Inferior parietal cortex (tissue), 1 donor: ENCODE data around the gene CENPF.

Experiments used
- DNase-seq: peaks from one replicate; pipeline ENCODE4 v3.0.0-alpha.2; 2016; ENCODE audit errors: extremely low spot score

CENPF gene

DNA sequence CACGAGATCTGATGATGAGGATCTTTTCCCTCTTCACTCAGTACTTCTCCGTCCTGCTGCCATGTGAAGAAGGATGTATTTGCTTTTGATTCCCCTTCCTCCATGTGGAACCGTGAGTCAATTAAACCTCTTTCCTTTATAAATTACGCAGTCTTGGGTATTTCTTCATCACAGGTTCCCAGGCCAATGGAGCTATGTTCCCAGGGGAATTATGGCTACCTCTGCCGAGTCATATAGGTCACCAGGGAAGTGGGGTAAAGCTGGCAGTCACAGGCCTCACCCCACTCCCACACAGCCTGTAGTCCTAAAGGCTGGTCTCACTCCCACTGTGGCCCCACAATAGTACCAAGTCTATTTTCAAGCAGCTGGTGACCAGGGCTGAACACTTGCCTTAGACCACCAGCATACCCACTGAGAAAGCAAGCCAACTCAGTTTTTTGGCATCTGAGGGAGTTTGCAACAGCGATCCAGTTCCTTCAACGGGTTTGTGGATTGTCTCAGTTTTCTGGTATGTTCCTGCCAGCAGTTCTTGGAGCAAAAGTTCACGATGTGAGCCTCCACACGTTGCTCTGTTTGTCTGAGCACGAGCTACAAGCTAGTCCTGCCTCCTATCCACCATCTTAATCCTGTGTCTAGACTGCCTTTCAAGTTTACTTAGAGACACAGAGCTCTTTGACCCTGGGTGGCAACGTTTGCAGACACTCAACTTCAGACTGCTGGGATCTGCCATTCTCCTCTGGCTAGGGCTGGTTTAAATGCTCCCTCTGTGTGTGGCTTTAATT is 104.5 kb downstream of the CENPF start:
- no peak for DNase-seq

GRCh38 chr1:214708321-214708955 is 105.4 kb downstream of the CENPF start:
- DNase-seq, result no peak

GRCh38 chr1:214709241-214709640 is 106.2 kb downstream of the CENPF start:
- no peak for DNase-seq

DNA sequence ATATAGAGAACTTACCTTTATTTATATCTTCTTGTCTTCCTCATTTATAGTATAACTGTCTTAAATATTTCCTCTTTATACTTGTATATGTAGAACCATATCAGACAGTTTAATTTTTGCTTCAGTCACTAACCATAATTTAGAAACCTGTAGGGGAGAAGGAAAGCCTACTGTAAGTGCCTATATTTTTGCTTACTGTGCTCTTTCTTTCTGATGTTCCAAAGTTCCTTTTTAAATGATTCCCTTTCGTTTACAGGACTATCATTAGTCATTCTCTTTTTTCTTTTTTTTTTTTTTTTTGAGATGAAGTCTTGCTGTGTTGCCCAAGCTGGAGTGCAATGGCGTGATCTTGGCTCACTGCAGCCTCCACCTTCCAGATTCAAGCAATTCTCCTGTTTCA is 109.7 kb downstream of the CENPF start:
- DNase-seq, result no peak
